Measurements from ENCODE around the gene ERRFI1. TPM values are rescaled to one million over a fixed set of nuclear protein-coding genes. Genes with fewer than 3 reads are reported as not detected.

The ERRFI1 gene
- total RNA-seq, 1 experiment from 2014 or later = 37.2 TPM

DNA sequence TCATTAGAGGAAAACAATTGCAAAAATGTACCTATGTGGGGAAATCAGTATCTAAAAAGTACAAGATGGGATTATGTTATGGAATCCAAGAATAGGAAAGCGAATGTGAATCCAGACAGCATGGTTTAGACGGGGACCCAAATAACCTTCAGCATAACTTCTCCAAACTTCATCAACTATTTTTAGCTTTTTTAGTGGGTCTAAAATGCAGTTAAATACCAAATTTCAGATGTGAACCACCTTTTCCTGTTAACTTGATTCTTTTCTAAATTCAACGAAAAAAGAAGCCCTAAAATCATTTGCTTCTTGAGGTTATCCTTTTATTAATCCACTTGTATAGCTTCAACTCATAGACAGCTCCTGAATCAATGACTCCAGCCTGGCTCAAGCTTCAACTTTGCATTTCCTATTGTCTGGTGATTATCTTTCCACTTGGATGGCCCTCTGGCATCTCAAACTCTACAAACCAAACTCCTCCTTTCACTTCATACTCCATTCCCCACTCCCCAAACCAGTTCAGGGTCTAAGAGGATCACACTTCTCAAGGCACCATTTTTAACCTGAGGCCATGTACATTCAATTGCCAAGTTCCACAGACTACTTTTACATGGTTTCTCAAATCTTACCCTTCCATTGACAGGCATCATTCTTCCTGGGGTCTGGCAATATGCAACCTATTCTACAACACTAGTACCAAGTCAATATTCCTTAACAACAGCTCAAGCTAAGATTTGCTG is 7.4 kb downstream of the ERRFI1 start:
- Mint-ChIP-seq H3K36me3 (ENCODE audit: insufficient read depth, unreplicated experiment) (peaks cover 34% of the 10 kb centered on the region), H3K27ac (ENCODE audit: unreplicated experiment) (peak overlapping the region; percentile 82), H3K27me3 (ENCODE audit: insufficient read depth, unreplicated experiment) (no peaks in the 10 kb centered on the region), H3K9me3 (ENCODE audit: unreplicated experiment) (no peaks in the 10 kb centered on the region), H3K4me3 (ENCODE audit: unreplicated experiment) (peak overlapping the region; percentile 4), H3K4me1 (ENCODE audit: low read depth, unreplicated experiment) (peaks cover 66% of the 10 kb centered on the region)
- Histone ChIP-seq H3K4me1 (peaks cover 80% of the 10 kb centered on the region), H3K9me3 (no peaks in the 10 kb centered on the region), H3K27me3 (replicated peaks; ENCODE audit: control insufficient read depth, insufficient read depth, low read length) (no peaks in the 10 kb centered on the region), H3K4me3 (ENCODE audit: low read depth, low read length) (no peak overlapping the region), H3K36me3 (ENCODE audit: control insufficient read depth, insufficient read depth, low read length) (no peaks in the 10 kb centered on the region)
- TF ChIP-seq, protein P1, sequence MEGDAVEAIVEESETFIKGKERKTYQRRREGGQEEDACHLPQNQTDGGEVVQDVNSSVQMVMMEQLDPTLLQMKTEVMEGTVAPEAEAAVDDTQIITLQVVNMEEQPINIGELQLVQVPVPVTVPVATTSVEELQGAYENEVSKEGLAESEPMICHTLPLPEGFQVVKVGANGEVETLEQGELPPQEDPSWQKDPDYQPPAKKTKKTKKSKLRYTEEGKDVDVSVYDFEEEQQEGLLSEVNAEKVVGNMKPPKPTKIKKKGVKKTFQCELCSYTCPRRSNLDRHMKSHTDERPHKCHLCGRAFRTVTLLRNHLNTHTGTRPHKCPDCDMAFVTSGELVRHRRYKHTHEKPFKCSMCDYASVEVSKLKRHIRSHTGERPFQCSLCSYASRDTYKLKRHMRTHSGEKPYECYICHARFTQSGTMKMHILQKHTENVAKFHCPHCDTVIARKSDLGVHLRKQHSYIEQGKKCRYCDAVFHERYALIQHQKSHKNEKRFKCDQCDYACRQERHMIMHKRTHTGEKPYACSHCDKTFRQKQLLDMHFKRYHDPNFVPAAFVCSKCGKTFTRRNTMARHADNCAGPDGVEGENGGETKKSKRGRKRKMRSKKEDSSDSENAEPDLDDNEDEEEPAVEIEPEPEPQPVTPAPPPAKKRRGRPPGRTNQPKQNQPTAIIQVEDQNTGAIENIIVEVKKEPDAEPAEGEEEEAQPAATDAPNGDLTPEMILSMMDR (IDR thresholded peaks at IDR 0.05; ENCODE audit: insufficient read depth in 1 of 2, low read depth in 1 of 2, low read length in 1 of 2, severe bottlenecking in 1 of 2, unreplicated experiment in 1 of 2) = no peak
- BruUV-seq (replicated peaks) = no TSS peak
- intact Hi-C loops (cut with micrococcal nuclease; ENCODE audit: unreplicated experiment) = no loop called here
- DNase-seq = no peak
- ChIA-PET CTCF (interaction anchor here (0.5 to 1.3 kb wide), 3 partner anchors 13 to 197 kb away, joined by 3 read pairs; no protein-coding TSS in a partner anchor), POLR2A (interaction anchor here (1.0 kb wide), 1 partner anchor 295 kb away, joined by 4 read pairs; no protein-coding TSS in a partner anchor)

DNA sequence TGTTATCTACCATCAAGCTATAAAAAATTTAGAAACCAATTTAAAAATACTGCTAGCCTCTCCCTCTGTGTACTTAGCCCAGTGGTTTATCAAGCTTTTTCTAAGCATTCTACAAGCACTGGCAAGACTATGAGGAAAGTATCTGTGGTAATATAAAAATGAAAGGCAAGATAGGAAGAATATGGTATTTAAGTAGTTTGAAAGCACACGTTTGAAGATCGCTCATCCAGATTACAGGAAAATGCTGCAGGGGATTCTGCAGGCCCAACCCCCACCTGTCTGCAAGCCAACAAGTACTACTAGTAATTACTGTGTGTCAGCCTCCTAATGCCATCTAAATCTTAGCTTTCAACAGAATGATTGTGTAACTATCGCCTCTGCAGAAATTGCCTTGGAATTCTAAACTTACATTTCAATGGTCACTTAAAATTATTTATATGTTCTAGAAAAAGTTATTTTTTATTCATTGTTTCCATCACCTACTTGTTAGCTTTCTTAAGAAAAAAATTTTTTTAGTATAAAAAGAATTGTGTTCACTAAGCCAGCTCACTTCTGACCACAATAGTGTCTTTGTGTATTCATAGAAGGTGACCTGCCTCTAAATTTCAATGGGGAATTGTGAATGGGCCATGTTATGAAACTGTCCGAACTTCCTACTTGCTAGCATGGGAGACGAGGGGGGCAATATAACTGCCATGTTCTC is 8.5 kb downstream of the ERRFI1 start:
- Mint-ChIP-seq H3K4me3 (ENCODE audit: unreplicated experiment) (peak overlapping the region; percentile 29), H3K9me3 (ENCODE audit: unreplicated experiment) (no peaks in the 10 kb centered on the region), H3K27ac (ENCODE audit: unreplicated experiment) (peak overlapping the region; percentile 63), H3K36me3 (ENCODE audit: insufficient read depth, unreplicated experiment) (peaks cover 44% of the 10 kb centered on the region), H3K4me1 (ENCODE audit: low read depth, unreplicated experiment) (peaks cover 59% of the 10 kb centered on the region), H3K27me3 (ENCODE audit: insufficient read depth, unreplicated experiment) (no peaks in the 10 kb centered on the region)
- intact Hi-C loops (cut with micrococcal nuclease; ENCODE audit: unreplicated experiment) = no loop called here
- TF ChIP-seq, protein P1 (IDR thresholded peaks at IDR 0.05; ENCODE audit: insufficient read depth in 1 of 2, low read depth in 1 of 2, low read length in 1 of 2, severe bottlenecking in 1 of 2, unreplicated experiment in 1 of 2) = no peak
- no peaks in the 10 kb centered on the region for H3K27me3 ChIP-seq (replicated peaks; ENCODE audit: control insufficient read depth, insufficient read depth, low read length)
- H3K36me3 ChIP-seq (ENCODE audit: control insufficient read depth, insufficient read depth, low read length) = peaks cover 3% of the 10 kb centered on the region; the same call in 1 of the 2 replicates
- no peaks in the 10 kb centered on the region for H3K9me3 ChIP-seq
- ChIA-PET POLR2A (interaction anchor here (0.5 to 1.4 kb wide), 2 partner anchors 9 to 213 kb away, joined by 4 to 5 read pairs; partner anchors contain the start of gene ERRFI1), CTCF (interaction anchor here (1.2 to 1.4 kb wide), 2 partner anchors 12 to 297 kb away, joined by 5 to 6 read pairs; no protein-coding TSS in a partner anchor)
- DNase-seq = peak; percentile 28 to 44
- BruUV-seq (replicated peaks) = no TSS peak
- no peak overlapping the region for H3K4me3 ChIP-seq (ENCODE audit: low read depth, low read length)
- peaks cover 70% of the 10 kb centered on the region for H3K4me1 ChIP-seq

DNA sequence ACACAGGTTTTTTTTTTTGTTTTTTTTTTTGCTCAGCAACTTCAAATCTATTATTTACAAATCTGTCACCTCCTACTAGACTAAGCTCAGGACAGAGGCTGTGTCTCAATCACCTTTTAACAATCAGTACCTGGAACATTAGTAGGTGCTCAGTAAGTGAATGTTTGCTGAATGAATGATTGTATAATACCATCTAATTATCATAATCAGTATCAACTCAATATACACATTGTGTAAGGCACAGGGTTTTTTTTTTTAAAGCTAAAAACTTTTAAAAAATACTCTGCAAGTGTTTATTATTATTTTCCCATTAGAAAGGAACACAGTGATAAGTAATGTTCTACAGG is 9.2 kb downstream of the ERRFI1 start:
- BruUV-seq (replicated peaks) = no TSS peak
- Mint-ChIP-seq H3K4me3 (ENCODE audit: unreplicated experiment) (no peak overlapping the region), H3K4me1 (ENCODE audit: low read depth, unreplicated experiment) (peaks cover 51% of the 10 kb centered on the region), H3K9me3 (ENCODE audit: unreplicated experiment) (no peaks in the 10 kb centered on the region), H3K27ac (ENCODE audit: unreplicated experiment) (no peak overlapping the region), H3K36me3 (ENCODE audit: insufficient read depth, unreplicated experiment) (peaks cover 51% of the 10 kb centered on the region), H3K27me3 (ENCODE audit: insufficient read depth, unreplicated experiment) (no peaks in the 10 kb centered on the region)
- peaks cover 3% of the 10 kb centered on the region; the same call in 1 of the 2 replicates for H3K36me3 ChIP-seq (ENCODE audit: control insufficient read depth, insufficient read depth, low read length)
- no peaks in the 10 kb centered on the region for H3K27me3 ChIP-seq (replicated peaks; ENCODE audit: control insufficient read depth, insufficient read depth, low read length)
- CTCF ChIA-PET = interaction anchor here (0.6 to 1.4 kb wide), 4 partner anchors 11 to 297 kb away, joined by 3 to 7 read pairs (median 6); no protein-coding TSS in a partner anchor
- H3K4me1 ChIP-seq = peaks cover 64% of the 10 kb centered on the region
- intact Hi-C loops (cut with micrococcal nuclease; ENCODE audit: unreplicated experiment) = no loop called here
- no peak overlapping the region for H3K4me3 ChIP-seq (ENCODE audit: low read depth, low read length)
- POLR2A ChIA-PET = interaction anchor here (0.5 to 1.4 kb wide), 4 partner anchors 9 to 737 kb away, joined by 3 to 5 read pairs (median 4); partner anchors contain the start of gene ERRFI1
- TF ChIP-seq, protein P1 (IDR thresholded peaks at IDR 0.05; ENCODE audit: insufficient read depth in 1 of 2, low read depth in 1 of 2, low read length in 1 of 2, severe bottlenecking in 1 of 2, unreplicated experiment in 1 of 2) = no peak
- DNase-seq = no peak
- H3K9me3 ChIP-seq = no peaks in the 10 kb centered on the region
